HG02885 (cell line): ENCODE measurements around the gene C14orf180.
"Not testable (repeated sequence)": the region's sequence is repeated elsewhere in the genome, so short reads cannot be mapped to it uniquely, and the experiment has no call there.

Source experiments
- ATAC-seq: cut with Tn5 transposase; IDR thresholded peaks from one replicate; pipeline ENCODE4 v1.9.1; 2021; ENCODE audit warnings: mild to moderate bottlenecking; ENCODE audit not compliant: unreplicated experiment, poor library complexity

The C14orf180 gene

GRCh38 chr14:104576232-104576969 lies 3.2 kb upstream of the C14orf180 start:
- ATAC-seq, result no peak

DNA sequence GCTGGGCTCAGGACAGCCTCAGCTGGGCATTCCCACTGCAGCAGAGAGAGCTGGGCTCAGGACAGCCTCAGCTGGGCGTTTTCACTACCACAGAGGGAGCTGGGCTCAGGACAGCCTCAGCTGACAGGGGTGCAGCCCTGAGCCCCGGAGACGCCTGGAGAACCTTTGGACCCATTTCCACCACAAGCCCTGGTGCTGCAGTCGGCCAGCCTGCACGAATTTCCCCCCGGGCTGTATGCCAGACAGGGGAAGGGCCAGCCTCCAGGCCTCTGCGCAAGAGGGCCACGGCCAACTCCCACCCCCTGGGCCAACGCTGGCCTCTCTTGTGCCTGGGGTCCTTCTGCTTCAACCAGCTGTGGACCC lies 2.6 kb upstream of the C14orf180 start:
- ATAC-seq, result no peak

DNA sequence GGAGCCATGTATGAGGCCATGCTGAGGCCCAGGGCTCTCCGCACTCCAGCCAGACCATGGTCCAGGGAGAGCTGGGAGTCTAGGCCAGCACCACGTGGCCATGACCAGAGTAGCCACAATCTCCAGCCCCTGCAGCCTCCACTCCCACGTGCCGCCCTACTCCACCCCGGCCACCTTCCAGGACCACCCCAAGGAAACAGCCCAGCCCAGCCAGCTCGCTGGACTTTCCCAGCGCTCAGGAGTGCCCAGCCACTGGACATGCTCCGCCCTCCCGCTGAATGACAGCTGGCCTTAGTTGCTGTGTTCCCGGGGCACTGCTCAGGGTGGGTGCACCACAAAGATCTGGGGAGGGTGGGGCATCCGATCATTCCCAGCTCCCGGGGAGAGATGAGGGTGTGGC lies 2.1 kb upstream of the C14orf180 start:
- ATAC-seq, result no peak

GRCh38 chr14:104577847-104578301 lies 1.7 kb upstream of the C14orf180 start:
- no peak for ATAC-seq

- ATAC-seq, result no peak
Observed at GRCh38 chr14:104578321-104578720, 1.2 kb upstream of the C14orf180 start.

- ATAC-seq, result not testable (repeated sequence)
Observed at GRCh38 chr14:104579939-104580338, 375 bp downstream of the C14orf180 start.

DNA sequence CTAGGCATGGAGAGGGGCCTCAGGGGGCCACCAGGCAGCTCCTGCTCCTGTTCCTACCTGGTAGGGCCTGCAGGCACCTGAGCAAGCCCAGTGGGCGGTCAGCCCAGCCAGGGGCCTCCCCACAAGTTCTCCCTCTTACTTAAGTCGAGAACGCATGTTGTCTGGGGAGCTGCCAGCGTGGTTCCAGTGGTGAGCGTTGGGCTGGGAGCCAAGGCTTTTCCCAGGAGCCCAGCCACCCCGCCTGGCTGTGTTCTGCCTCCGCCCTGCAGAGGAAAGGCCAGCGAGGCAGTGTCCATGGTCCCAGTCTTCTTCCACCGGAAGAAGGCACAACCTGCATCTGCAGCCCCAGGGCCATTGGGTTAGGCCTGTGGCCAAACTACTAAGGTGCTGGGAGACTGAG lies 1.4 kb downstream of the C14orf180 start:
- ATAC-seq, result no peak

GRCh38 chr14:104581521-104581920 lies 2.0 kb downstream of the C14orf180 start:
- no peak for ATAC-seq

- ATAC-seq, result no peak
Observed at GRCh38 chr14:104582005-104582404, 2.4 kb downstream of the C14orf180 start.

- ATAC-seq, result no peak
Observed at GRCh38 chr14:104582662-104583061, 3.1 kb downstream of the C14orf180 start.

DNA sequence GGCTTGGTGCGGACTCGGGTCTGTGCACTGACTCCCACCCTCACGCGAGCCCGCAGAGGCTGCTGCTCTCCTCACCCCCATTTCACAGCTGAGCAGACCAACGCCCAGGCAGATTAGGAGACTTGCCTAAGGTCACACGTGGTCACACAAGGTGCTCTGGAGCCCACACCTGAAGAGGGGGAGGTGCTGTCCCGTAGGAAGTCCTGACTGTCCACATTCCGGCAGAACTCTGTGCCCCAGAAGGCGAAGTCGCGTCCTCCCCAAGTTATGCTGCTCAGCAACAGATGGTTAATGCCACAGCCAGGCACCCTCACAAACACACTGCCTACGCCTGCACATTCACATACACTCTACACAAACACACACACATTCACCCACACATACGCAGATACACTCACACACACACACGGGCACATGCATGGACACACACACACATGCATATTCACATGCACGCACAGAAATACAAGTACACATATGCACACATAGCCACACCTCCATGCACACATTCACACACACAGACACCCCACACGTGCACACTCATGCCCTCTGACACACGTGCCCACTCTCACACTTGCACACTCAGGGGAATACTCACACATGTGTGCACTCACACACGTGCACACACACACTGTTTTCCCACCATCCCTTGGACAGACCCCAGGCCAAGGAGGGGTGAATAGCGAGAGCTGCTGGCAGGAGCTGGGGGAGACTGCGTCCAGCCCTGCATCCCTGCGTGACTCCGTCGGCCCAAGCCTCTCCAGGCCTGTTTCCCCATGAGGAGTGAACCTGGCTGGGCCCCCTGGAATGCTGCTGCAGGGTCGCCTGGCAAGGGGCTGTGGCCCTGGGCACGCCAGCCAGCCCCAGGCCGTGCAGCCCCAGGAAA lies 4.1 kb downstream of the C14orf180 start:
- ATAC-seq, result no peak

GRCh38 chr14:104584557-104584956 lies 5.0 kb downstream of the C14orf180 start:
- ATAC-seq, result no peak

DNA sequence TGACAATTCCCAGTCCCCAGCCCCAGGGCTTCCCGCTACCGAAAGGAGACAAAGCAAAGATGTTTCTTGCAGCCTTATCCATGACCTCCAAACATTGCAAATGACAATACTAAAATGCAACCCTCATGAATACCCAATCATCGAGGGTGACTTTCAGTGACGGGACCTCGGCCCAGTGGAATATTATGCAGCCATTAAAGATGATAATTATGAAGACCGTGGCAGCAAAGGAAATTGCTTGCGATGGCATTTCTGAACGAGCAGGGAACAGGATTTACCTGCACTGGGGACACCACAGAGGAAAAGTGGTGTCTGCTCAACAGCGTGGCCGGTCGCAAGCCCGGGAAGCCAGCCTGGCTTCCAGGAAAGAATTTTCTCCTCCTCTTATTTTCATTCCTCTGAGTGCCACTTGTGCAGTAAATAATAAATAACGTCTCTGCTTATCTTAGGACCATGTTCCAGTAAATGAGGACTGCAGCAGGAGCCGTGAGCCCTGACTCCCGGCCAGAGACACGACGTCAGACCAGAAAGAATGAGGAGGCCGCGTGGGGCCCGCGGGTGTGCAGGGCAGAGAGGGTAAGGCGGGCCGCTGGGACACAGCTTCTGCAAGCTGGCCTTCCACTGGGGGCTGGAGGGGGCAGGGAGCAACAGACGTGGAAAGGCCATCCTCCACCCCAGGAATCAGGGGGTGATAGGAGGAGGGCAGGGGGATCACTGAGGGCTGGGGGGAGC lies 6.6 kb downstream of the C14orf180 start:
- ATAC-seq, result no peak

- ATAC-seq, result no peak
Observed at GRCh38 chr14:104586832-104587620, 7.5 kb downstream of the C14orf180 start.

DNA sequence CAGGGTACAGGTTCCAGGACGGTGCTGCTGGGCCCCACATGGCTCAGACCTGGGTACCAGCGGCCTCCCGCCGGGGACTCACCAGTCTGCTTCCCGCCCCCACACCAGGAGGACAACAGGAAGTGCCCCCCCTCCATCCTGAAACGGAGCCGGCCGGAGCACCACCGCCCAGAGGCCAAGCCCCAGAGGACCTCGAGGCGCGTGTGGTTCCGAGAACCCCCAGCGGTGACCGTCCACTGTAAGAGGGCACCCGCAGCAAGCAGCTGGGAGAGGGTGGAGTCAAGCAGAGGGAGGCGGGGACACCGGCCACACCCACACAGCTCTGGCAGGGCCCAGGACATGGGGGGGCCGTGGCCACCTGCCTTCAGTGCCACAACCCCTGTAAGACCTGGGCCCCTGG lies 8.1 kb downstream of the C14orf180 start:
- ATAC-seq, result no peak

DNA sequence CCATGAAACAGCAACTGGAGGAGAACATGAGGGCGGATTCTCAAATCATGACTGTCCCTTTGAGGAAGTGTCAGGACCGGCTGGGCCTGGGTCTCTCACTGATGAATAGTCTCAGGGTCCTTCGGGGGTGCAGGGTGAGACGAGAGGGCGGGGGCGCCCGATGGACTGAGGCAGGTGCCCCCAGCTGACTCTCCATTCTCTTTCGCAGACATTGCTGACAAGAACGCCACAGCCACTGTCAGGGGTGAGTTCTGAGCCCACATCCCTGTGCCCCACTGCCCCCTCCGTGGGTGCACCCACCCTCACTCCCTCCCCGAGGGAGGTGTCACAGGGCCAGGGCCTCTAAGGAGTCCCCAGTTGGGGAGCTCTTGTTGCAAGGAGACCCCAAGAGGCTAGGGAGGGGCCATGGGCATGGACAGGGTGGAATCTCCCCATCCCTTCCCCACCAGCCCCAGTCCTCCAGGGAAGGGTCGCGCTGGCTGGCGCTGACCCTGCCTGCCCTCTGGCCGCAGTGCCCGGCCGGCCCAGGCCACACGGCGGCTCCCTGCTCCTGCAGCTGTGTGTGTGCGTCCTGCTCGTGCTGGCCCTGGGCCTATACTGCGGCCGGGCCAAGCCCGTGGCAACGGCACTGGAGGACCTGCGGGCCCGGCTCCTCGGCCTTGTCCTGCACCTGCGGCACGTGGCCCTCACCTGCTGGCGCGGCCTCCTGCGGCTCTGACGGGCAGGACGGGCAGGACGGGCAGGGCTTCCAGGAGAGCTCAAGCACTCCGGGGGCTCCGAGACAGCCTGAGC lies 8.7 kb downstream of the C14orf180 start:
- no peak for ATAC-seq

GRCh38 chr14:104589338-104590195 lies 10.0 kb downstream of the C14orf180 start:
- no peak for ATAC-seq

- no peak for ATAC-seq
Observed at GRCh38 chr14:104590240-104590965, 10.8 kb downstream of the C14orf180 start.
